HK-2 (cell line): ENCODE results near the gene MLH3.
"Not testable (repeated sequence)": the region's sequence is repeated elsewhere in the genome, so short reads cannot be mapped to it uniquely, and the experiment has no call there.

Experiments
- DNase-seq: peaks from one replicate; pipeline ENCODE4 v3.0.0-alpha.2; 2018; ENCODE audit not compliant: unreplicated experiment

MLH3 gene

DNA sequence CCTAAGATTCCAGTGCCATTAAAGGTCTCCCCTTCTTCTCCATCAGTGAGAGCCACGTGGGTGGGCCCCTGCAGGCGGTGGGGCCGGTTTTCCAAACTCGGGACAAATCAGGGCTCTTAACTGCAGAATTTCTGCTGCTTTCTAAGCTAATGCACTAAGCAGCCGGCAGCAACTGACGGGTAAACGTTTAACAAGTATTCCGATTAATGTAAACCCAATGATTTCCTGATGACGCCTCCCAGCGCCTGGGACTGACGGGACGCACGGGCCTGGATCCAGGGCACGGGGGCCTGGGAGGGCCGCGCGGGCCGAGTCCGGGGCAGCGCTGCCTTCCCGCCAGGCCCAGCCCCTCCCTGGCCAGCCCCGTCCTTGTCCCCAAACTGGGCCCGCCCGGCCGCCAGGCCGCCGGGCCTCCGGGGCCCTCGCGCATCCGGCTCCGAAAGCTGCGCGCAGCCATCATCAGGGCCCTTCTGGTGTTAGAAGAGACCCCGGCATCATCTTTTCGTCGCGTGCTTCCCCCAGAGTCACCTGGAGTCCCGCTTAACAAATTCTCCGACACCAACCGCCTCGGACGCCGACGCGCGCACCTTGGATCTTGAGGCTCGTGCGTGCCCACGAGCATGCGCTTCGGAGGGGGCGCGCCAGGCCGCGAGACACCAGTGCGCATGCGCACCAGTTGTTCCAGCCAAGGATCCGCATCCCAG lies at the start of gene MLH3:
MLH3 (minus strand) TSS at position 616 of the 704 bp plus-strand sequence. CDS start 1,812 bp downstream, outside the sequence.
- peak; percentile 89 for DNase-seq

DNA sequence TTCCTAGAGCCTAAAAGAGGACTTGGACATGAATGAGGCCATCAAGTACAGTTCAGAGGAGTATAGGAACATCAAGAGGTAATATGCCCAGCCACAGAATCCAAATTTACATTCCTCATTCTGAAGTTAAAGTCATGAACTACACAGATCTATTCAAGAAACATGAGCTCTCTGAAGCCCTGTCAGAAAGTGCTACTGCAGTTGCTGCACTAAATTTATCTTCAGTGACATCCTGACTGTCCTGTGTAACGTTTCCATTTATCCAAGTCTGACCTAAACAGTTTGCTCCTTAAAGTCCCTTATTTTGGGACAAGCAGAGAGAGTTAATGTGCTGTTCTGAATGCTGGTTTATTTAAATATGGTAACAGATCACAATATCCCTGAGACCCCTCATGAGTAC lies 47.4 kb upstream of the MLH3 start:
- no peak for DNase-seq

DNA sequence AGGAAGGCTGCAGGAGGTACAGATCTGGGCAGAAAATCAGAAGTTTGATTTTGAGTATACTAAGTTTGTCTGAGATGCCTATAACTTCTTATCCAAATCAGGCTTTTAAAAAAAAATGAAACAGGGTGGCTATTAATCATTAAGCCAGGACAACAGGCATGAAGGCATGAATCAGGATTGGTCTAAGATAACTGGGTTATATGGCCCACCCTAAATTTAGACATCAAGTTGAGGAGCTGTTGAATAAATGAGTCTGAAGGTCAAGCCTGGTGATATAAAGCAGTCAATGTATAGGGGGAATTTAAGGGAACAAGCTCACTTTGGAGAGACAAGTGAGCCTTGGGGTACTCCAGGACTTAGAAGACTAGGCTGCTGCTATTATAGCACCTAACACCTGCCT lies 46.9 kb upstream of the MLH3 start:
- DNase-seq = no peak

DNA sequence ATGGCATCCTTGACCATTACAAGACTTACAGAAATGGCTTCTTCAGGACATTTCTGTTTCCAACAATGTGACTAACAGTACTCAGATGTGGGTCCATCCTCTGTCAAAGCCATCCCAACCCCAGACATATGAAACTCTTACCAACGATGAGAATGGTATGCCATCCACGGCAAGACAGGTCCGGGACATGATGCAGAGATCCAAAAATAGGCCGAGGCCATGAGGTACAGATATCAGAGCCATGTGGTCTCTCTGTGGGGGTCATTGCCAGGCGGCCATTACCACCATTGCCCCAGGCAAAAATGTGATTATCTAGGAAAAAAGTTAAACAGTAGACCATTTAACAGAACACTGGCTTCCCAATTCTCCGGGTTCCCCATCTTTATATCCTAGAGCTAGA lies 45.7 kb upstream of the MLH3 start:
- DNase-seq = no peak

DNA sequence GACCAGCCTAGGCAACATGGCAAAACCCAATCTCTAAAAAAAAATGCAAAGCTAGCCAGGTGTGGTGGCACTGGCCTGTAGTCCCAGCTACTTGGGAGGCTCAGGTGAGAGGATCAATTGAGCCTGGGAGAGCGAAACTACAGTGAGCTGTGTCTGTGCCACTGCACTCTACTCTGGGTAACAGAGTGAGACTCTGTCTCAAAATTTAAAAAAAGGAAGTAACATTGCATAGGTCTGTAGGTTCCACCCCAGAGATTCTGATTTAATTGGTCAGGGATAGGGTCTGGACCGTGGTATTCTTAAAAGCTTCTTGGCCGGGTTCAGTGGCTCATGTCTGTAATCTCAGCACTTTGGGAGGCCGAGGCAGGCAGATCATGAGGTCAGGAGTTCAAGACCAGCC lies 44.4 kb upstream of the MLH3 start:
- DNase-seq = no peak

DNA sequence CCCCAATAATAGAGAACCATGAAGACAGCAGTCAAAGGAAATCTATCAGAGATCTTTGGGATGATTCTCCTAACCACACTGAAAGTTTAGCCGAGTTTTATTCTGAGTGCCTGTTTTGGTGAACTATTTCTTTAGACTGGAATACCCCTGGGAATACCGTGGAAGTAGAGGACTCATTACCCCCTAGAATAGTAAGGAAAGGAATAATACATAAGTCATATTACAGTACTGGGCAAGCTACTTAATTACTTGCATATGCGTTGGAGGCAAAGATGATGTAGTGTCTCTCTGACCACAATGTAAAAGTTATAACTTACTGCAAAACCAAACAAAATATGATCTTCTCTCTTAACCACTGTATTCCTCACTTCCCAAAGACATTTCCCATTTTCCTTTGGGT lies 43.6 kb upstream of the MLH3 start:
- DNase-seq = no peak

DNA sequence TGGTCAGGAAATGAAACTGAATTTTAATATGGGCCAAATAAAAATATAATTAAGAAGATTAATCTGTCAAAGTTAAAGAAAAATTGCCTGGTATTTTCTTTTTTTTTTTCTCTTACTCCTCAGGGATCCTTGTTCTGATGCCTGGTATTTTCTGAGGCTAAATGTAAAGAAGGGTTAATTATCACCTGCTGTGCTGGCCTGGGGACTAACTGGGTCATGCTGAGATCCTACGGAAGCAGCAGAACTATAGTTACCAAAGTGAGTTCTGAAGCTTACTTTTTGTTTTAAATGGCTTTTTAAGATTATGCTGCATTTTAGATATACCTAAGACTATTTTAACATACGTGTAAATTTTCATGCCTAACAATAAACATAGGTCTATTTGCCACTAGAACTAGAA lies 41.4 kb upstream of the MLH3 start:
- DNase-seq = no peak

DNA sequence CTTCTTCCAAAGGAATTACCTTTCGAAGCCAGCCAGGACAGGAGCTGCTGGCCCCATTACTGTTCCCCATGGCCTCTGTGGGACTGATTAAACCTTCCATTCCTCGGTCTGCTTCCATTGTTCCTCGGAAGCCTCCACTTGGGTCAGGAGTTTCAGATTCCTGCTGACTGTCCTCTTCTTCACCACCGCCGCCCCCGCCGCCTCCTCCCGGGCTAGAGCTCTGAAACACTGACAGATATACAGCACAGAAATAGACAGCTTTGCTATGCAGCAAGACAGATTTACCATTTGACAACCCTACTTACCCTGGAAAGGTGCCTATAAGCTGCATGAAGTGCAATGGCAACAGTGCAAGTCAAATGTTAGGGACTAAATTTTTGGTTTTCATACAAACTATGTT lies 40.0 kb upstream of the MLH3 start:
- no peak for DNase-seq

DNA sequence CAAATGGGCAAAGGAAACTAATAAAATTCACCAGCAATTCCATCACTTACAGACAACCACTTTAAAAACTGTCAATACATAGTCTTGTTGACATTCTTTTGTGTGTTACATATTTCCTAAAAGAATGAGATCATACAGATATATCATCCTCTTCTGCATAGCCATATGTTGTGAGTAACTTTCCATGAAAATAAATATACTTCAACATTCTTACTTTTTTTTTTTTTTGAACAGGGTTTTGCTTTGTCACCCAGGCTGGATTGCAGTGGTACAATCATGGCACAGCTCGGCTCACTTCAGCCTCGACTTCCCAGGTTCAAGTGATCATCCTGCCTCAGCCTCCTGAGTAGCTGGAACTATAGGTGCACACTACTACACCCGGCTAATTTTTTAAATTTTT lies 39.1 kb upstream of the MLH3 start:
- DNase-seq = no peak

DNA sequence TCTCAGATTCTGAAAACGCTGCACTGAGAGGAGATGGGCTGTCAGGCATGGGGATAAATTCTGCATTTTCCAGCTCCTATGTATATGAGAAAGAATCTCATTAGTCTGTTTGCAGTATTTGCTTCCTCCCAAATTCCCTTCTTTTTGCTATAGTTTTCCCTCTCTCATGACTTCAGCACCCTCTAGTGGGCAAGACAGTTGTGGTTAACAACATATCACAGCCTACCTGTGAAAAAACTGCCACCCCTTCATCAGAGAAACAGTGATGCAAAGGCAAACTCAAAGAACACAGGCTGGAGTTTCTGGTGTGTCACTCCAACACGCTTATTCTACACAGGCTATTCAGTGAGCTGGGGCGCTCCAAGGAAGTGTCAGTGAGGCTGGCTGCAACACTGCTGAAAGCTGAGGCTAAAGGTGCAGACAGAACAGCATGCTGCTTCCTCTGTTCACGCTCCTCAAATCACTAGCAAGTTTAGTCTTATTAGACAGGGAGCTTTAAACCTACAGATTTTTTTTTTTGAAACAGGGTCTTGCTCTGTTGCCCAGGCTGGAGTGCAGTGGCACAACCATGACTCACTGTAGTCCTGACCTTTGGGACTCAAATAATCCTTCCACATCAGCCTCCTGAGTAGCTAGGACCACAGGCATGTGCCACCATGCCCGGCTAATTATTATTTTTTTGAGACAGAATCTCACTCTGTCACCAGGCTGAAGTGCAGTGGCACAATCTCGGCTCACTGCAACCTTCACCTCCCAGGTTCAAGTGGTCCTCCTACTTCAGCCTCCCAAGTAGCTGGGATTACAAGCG lies 37.5 kb upstream of the MLH3 start:
- peak; percentile 21 for DNase-seq

DNA sequence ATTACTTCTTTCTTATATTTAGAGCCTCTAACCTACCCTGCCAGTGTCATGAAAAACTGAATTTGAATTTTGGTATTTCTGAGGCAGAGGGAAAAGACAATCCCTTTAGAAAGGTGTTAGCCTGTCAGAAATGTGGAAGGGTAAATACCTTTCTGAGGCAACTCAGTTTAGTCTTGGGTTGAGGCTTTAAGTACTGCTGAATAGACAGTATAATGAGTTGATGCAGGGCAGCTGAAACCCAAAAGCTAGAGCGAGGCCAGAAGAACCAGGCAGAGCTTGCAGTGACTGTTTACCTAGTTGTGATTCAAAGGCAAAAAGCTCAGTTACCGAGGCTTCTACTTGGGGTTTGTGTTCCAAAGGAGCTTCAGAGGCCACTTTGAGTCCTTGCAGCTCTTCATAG lies 36.9 kb upstream of the MLH3 start:
- no peak for DNase-seq

DNA sequence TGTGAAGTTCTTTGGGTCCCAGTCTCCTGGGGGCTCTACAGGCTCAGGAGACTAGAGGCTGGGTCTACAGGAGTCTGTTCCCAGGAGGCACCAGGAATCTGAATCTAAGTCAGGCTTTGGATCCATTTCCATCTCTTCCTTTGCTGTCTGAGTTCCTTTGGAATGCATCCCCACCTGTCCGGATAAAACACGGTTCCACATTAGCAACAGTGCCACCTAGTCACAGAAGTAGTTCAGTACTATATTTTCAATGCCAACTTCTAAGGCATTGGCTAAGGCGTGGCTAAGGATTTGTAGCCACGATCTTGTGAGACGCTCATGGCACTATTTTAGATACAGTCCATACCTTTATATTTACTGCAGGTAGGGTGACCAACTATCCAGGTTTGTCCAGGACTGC lies 33.2 kb upstream of the MLH3 start:
- no peak for DNase-seq

DNA sequence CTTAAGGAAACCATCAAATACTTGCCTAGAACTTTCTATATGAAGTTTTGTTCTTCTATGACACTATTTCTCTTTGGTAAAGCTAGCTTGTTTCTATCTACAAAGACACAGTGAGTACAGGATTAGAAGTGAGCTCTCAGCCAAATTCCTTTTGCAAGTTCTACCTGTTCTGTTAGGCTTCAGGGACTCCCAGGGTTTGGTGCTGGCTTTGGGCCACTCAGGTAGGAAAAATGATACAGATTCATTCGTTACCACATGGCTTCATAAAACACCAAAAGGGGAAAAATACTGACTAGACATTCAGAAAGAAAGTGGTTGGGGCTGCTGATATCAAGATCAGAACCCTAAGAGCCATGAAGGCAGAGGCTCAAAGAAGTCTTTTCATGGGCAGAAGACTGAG lies 32.0 kb upstream of the MLH3 start:
- DNase-seq = no peak

DNA sequence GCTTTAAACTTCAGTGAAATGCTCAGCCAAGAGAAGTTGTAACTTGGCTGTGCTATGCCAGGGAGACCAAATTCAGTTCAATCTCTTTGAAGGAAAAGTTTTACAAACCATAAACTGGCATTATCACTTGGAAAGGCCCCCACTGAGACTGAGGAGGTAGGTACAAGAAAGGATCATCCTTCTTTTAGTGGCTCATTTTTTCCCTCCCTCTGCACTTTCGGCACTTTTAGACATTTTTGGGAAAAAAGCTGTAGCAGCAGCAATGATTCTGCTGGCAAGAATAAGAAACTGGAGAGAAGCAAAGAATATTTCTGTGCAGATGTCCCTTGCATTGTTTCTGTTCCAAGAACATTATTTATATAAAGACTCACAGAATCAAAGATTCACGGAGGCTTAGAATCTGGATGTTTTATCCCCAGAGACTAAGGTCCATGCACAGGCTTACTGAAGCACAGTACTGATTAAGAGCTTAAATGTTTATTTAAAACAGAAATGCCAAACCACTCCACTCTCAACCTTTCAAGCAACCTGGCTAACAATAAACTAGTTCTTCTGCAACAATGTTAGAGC lies 30.5 kb upstream of the MLH3 start:
- DNase-seq = no peak

DNA sequence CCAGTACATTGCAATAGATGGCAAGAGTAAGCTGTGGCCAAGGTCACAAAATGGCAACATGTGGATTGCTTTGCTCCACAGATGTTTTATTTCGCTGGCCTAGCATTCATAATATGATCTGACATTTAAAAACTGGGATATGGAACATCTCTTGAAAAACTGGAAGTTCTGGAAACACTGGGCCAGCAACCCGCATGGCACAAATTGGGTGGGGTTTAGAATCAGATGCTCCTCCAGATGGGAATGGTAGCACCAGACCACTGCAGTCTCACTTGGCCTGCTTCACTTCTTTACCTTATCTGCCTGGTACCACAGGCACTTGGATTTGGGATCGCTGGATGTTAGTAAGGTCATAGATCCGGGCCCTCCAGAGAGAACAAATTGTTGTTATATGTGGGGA lies 28.3 kb upstream of the MLH3 start:
- no peak for DNase-seq

DNA sequence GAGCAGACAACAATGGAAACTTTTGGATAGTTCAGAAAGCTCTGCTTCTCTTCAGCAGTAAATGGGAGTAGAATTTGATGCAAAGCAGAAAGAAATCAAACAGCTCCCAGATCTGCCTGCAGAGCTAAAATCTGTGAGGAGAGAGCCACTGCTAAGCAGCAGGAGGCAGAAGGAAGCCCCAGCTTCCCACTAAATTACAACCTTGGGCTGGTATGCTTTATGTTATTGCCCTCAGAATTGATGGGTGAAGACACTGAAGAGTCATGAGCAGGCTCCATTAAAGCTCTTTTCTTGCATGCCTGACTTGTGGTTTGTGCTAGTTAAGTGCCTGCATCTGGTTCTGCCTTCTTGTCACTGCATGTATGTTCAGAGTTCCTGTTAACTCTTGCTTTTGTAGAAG lies 26.5 kb upstream of the MLH3 start:
- no peak for DNase-seq

DNA sequence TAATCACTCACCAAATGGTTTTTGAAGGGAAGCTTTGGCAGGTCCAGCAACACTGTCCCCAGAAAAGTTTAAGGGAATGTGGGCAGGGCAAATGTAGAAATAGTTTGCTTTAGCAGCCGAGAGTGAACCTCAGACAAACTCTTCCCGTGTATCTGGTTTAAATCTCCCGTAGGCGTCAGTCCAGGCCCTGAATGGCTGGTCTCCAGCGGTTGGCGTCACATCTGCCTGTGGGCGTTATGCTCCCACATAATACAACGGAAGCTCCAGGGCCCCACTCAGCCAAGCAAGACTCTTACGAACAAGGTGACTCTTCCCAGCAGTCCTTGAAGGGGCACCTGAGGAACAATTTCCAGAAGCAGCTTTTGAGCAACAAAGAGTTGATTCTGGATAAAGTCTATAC lies 19.1 kb upstream of the MLH3 start:
- no peak for DNase-seq

DNA sequence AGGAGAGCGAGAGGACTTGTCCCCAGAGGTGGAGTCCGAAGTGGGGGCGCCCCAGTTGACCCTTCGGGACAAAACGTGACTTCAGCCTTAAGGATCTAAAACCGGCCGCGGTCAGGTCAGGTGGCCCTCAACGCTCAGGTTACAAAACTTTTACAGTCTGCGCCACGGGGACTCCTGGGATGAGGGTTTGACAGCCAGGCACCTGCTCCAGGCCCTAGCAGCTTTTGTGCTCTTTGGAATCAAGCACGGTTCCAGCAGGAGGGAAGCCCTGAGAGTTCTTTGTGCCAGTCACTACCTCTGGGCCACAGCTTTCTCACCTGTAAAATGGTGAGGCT lies 18.5 kb upstream of the MLH3 start:
- no peak for DNase-seq

DNA sequence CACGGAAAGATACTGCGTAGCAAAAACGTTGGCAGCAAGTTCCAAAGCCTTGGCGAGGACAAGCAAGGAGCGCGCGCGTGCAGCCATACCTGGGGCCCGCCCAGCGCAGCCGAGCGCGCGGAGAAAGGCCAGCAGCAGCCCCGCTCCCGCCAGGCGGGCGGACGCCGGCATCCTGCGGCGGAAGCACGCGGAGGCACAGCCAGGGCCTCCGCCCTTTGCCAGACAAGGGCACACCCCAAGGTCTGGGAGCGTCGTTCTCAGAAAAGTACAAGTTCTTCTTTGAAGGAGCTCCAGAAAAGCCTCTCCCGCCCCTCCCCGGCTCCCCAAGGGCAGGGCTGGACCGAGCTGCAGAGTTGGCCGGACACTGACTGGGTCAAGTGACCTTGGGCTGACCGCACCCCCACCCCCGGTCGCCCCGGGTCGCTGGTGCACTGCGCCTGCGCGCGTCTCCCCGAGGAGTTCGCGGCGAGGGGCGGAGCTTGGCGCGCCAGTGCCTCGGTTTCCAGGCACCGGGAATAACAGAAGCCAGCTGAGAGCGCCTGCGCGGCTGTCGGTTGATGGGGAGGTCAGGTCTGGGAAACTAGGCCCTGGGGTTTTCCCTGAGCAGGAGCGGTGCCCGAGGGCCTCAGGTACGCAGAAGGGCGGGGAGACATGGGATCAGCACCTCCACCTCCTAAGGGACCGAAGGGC lies 18.0 kb upstream of the MLH3 start, which contains the start of gene ZC2HC1C:
ZC2HC1C (plus strand) TSS at position 521 of the 690 bp plus-strand sequence. CDS start 933 bp downstream, outside the sequence.
- DNase-seq = peak; percentile 96

DNA sequence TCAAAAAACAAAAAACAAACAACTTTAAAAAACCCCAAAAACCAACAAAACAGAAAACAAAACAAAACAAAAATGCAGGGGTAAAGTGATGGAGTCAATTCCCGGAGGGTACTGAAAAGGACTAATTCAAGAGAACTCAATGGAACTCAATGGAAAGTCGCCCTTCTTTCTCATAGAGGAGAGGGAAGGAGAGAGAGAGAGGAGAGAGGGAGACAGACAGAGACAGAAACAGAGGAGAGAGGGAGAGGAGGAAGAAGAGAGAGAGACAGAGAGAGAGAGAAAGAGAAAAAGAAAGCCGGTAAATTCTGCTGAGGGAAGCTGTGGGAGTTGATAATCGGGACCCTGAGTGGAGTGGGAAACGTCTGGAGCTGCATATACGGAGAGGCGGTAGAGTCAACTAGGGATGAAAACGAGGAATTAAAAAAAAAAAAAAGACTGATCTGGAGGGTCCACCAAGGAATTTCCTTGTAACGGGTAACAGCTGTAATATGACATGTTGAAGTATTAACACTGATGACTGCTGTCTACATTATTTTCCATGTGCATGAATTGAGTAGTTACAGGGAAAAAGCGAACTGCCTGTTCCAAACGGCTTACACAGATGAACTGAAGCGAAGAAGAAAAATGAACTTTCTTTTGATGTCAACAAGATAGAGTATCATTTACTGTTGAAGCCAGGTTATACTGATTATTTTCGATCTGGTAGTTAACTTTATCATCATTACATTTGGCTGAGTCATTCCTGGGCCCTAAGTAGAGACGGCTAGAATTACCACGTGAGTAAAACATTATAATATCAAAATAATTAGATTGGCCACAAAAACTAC lies 17.2 kb upstream of the MLH3 start:
- DNase-seq = no peak

DNA sequence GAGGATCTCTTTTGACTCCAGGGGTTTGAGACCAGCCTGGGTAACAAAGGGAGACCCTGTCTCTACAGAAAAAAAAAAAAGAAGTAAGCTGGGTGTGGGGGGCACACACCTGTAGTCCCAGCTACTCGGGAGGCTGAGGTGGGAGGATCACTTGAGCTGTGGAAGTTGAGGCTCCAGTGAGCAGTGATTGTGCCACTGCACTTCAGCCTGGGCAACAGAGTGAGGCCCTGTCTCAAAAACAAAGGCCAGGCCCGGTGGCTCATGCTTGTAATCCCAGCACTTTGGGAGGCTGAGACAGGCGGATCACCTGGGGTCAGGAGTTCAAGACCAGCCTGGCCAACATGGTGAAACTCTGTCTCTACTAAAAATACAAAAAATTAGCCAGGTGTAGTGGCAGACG lies 16.5 kb upstream of the MLH3 start:
- not testable (repeated sequence) for DNase-seq

DNA sequence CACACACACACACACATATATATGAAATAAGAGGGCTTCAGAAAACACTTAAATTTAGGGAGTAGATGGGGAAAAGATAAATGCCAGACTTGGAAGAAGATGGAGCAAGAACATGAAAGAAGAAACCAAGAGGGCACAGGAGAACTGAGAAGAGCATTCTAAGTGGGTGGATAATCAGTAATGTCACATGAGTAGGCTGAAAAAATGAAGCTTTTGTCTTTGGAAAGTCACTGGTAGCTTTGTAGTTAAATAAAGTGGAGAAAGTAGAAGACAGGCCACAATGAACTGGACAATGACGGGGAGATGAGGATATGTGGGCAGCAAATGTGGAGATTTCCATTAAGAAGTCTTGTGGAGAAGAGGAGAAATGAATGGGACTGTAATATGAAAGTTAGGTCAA lies 15.9 kb upstream of the MLH3 start:
- no peak for DNase-seq
